Uterus (tissue), 2 donors: ENCODE data around the gene LYRM9.

Experiments
- POLR2A ChIP-seq, 2 donors: fragments of 450-650 bp; IDR thresholded peaks; one replicate each; pipeline ENCODE4 v1.6.1; 2016; ENCODE audit warnings: antibody characterized with exemption in 2 of 2, mild to moderate bottlenecking in 1 of 2, moderate library complexity in 1 of 2
- TF ChIP-seq, protein P1 (sequence below), 4 experiments: fragments of 200-600 bp in 2 of 4; fragments of 450-650 bp in 2 of 4; sonication (generic) in 2 of 4; IDR thresholded peaks; one replicate each; pipeline ENCODE4 v1.5.1; 2016 to 2019; ENCODE audit warnings: antibody characterized with exemption in 4 of 4, mild to moderate bottlenecking in 2 of 4, moderate library complexity in 1 of 4

DNA sequence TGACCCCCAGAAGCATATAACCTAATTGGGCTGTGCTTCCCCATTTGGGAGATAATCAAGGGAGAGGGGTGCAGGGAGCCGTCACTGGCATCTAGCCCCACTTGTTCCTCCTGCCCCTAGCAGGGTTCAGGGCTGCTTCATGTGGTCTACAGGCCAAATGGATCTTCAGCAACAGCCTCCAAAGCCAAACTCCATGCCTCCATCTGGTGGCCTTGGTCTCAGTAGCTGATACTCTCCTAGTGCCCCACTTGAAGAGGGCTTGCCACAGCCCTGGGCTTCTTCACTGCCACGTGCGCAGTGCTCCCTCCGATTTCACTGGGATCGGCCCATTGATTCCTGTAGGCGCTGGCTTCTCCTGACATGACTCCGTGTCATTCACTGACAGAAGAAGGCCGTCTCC lies 24.6 kb downstream of the LYRM9 start:
- TF ChIP-seq, protein P1, sequence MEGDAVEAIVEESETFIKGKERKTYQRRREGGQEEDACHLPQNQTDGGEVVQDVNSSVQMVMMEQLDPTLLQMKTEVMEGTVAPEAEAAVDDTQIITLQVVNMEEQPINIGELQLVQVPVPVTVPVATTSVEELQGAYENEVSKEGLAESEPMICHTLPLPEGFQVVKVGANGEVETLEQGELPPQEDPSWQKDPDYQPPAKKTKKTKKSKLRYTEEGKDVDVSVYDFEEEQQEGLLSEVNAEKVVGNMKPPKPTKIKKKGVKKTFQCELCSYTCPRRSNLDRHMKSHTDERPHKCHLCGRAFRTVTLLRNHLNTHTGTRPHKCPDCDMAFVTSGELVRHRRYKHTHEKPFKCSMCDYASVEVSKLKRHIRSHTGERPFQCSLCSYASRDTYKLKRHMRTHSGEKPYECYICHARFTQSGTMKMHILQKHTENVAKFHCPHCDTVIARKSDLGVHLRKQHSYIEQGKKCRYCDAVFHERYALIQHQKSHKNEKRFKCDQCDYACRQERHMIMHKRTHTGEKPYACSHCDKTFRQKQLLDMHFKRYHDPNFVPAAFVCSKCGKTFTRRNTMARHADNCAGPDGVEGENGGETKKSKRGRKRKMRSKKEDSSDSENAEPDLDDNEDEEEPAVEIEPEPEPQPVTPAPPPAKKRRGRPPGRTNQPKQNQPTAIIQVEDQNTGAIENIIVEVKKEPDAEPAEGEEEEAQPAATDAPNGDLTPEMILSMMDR (IDR thresholded peaks at IDR 0.05), result no peak
- no peak for TF ChIP-seq POLR2A (IDR thresholded peaks at IDR 0.05)
